T-helper 17 cell (primary cell): Measurements from ENCODE around the gene TMEM178B. TPM values are rescaled to one million over a fixed set of nuclear protein-coding genes. Genes with fewer than 3 reads are reported as not detected.

Experiments
- ATAC-seq: fragments of 150-1000 bp; cut with Tn5 transposase; 2 replicates; pipeline ENCODE4 v1.10.0; 2021; ENCODE audit warnings: mild to moderate bottlenecking, moderate library complexity
- DNase-seq, 3 donors: peaks; one replicate each; pipeline versions ENCODE4 v3.0.0 to v3.0.0-alpha.2; 2020 to 2021
- H3K9me3 ChIP-seq: one replicate; pipeline ENCODE4 v1.7.0; 2013; ENCODE audit warnings: low read length, mild to moderate bottlenecking; ENCODE audit not compliant: control insufficient read depth, poor library complexity, severe bottlenecking
- H3K27ac Mint-ChIP-seq: one replicate; pipeline ENCODE4 v1.8.0; 2022; ENCODE audit warnings: mild to moderate bottlenecking, moderate library complexity, mixed read lengths
- H3K27me3 Mint-ChIP-seq: one replicate; pipeline ENCODE4 v1.8.0; 2022; ENCODE audit warnings: mixed read lengths
- H3K36me3 Mint-ChIP-seq: one replicate; pipeline ENCODE4 v1.8.0; 2022; ENCODE audit warnings: low read depth, mixed read lengths
- H3K4me1 Mint-ChIP-seq: one replicate; pipeline ENCODE4 v1.8.0; 2022; ENCODE audit warnings: mild to moderate bottlenecking, mixed read lengths
- H3K4me3 Mint-ChIP-seq: one replicate; pipeline ENCODE4 v1.8.0; 2022; ENCODE audit warnings: mild to moderate bottlenecking, moderate library complexity, mixed read lengths
- total RNA-seq, 4 donors: library from RNA in 2 of 4; stranded (reverse) in 2 of 4; gene quantifications; one replicate each; pipeline ENCODE4 v1.2.3 and lab custom pipeline; 2022 to 2026

TMEM178B gene
- total RNA-seq, 2 donors from 2014 or later, result 0.90 to 0.96 TPM

DNA sequence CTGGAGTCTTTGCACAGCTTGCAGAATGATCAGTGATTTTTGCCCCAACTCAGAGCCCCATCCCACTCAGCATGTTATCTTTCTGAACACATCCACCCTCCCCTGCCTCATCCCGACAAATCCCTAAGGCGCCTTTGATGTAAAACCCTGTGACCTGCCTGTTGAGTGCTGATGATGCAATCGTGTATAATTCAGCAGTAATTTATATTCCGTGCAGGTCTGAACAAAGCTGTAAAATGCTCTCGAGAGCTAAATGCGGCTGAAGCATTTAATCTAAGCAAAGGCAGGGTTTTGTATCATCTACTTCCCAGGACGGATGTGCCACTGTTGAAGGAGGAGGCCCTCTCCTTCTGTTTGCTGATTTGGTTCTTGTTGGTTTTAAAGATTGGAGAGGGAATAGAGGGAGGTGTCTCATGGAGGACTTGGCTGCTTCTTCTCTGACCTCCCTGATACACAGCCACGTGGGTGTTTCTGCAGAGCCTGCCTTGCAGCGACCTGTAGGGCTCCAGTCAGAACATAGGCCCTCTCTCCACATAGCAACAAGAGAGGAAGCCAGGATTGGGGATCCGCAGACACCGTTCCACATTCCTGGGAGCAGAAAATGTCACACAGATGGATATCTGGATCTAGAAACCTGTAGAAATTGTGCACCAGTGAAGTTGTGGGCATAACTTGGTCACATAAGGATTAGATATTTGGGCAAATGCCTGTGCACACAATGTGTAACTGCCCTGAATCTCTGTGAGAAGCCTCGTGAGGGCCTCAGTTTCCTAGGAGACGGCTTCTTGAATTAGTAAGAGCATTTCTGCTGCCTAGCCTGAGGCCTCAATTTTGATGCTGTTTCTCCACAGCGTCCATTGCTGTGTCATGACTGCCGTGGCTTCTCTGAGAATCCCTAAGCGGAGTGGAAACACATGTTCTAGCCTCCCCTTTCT lies 387.2 kb downstream of the TMEM178B start:
- no peaks in the 10 kb centered on the region for H3K36me3 Mint-ChIP-seq
- no peak for DNase-seq
- peaks cover 2% of the 10 kb centered on the region for H3K4me1 Mint-ChIP-seq
- no peak for ATAC-seq
- H3K9me3 ChIP-seq, result no peaks in the 10 kb centered on the region
- H3K4me3 Mint-ChIP-seq, result no peak overlapping the region
- H3K27me3 Mint-ChIP-seq, result peaks cover 42% of the 10 kb centered on the region
- no peak overlapping the region for H3K27ac Mint-ChIP-seq

DNA sequence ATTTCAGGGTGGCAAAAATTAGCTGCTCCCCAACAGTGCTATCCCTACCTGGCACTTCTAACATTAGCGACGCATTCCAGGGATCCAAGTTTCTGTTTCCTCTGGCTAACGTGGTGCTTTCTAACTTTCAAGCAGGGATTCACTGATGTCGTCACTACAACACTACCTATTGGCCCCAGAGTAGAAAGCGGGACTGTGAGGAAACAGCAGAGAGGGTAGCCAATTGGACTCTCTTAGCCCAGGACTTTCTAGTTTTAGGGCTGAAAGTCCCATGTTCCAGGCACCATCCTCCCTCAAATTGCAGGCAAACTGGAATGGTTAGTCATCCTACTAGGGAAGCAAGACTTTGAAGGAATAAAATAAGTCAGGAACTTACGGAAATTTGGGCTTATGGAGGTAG lies 388.1 kb downstream of the TMEM178B start:
- Mint-ChIP-seq H3K4me1 (peaks cover 2% of the 10 kb centered on the region), H3K36me3 (no peaks in the 10 kb centered on the region), H3K27me3 (peaks cover 40% of the 10 kb centered on the region), H3K27ac (no peak overlapping the region), H3K4me3 (no peak overlapping the region)
- ATAC-seq (no peak), DNase-seq (no peak)
- no peaks in the 10 kb centered on the region for H3K9me3 ChIP-seq

DNA sequence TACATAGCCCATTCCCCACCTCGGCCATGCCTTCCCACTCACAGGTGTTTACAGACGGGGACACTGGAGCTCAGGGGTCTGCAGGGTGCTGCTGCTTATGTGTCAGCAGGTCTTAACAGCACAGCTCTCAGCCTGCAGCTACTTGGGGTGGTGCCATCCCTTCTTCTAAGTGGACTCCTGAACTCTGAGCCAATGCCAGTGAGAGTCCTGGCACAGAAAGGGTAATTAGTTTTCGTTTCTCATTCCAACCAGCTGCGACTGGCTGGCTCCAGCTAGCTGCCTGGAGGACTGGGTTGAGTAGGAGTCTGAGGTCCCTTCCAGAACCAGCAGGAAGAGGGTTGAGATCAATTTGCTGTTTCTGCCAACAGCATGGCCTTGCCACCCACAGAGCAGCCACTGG lies 389.1 kb downstream of the TMEM178B start:
- peaks cover 44% of the 10 kb centered on the region for H3K27me3 Mint-ChIP-seq
- ATAC-seq, result no peak

GRCh38 chr7:141463986-141464385 lies 390.1 kb downstream of the TMEM178B start:
- H3K4me1 Mint-ChIP-seq, result peaks cover 2% of the 10 kb centered on the region
- peaks cover 54% of the 10 kb centered on the region for H3K27me3 Mint-ChIP-seq
- no peaks in the 10 kb centered on the region for H3K9me3 ChIP-seq
- no peaks in the 10 kb centered on the region for H3K36me3 Mint-ChIP-seq
- H3K4me3 Mint-ChIP-seq, result no peak overlapping the region
- H3K27ac Mint-ChIP-seq, result no peak overlapping the region
- ATAC-seq (no peak), DNase-seq (no peak)

More for the DNA sequence above, 389.1 kb downstream of the TMEM178B start:
- no peaks in the 10 kb centered on the region for H3K9me3 ChIP-seq
- DNase-seq, result no peak
- Mint-ChIP-seq H3K4me3 (no peak overlapping the region), H3K4me1 (peaks cover 2% of the 10 kb centered on the region), H3K27ac (no peak overlapping the region), H3K36me3 (no peaks in the 10 kb centered on the region)

GRCh38 chr7:141464551-141464950 lies 390.7 kb downstream of the TMEM178B start:
- Mint-ChIP-seq H3K27ac (no peak overlapping the region), H3K4me3 (no peak overlapping the region), H3K36me3 (no peaks in the 10 kb centered on the region), H3K27me3 (peaks cover 55% of the 10 kb centered on the region), H3K4me1 (peaks cover 2% of the 10 kb centered on the region)
- DNase-seq (no peak), ATAC-seq (no peak)
- H3K9me3 ChIP-seq, result no peaks in the 10 kb centered on the region

DNA sequence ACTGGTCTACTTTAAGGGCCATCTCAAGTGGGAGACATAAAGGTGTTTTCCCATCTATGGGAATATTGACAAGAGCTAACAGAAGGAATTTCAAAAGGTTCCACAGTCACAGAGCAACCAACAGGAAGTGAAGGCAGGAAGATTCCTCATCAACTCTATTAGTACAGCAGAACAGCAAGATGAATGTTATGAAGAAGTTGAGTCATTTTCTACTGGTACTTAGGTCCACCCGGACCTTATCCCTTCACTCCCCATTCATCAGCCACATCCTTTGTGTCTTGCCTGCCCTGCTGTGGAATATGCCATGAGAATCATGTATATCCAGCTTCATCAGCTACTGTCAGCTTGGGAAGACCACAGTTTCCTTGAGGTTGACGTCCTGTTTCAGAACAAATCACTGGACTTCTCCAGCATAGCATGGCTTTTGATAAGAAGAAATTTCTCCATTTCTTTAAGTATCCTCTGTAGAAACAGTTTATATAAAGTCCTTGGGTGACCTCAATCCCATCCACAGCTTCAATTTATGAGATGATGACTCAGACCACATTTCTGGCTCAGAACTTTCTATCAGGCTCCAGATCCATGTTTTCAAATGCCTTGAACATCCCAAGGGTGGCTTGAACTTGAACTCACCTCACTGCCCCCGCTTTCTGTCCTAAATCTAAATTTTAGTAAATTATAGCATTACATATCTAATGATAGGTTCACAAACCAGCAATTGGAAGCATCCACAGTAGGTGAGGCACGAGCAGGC lies 392.5 kb downstream of the TMEM178B start:
- Mint-ChIP-seq H3K27ac (no peak overlapping the region), H3K36me3 (no peaks in the 10 kb centered on the region), H3K4me3 (no peak overlapping the region), H3K4me1 (peaks cover 3% of the 10 kb centered on the region), H3K27me3 (peaks cover 54% of the 10 kb centered on the region)
- H3K9me3 ChIP-seq, result no peaks in the 10 kb centered on the region
- ATAC-seq, result no peak
- DNase-seq, result no peak

- no peak overlapping the region for H3K27ac Mint-ChIP-seq
- H3K27me3 Mint-ChIP-seq, result peaks cover 38% of the 10 kb centered on the region
- H3K9me3 ChIP-seq, result no peaks in the 10 kb centered on the region
- H3K4me1 Mint-ChIP-seq, result peaks cover 3% of the 10 kb centered on the region
- no peak overlapping the region for H3K4me3 Mint-ChIP-seq
- no peak for DNase-seq
- ATAC-seq, result no peak
- no peaks in the 10 kb centered on the region for H3K36me3 Mint-ChIP-seq
Observed at GRCh38 chr7:141468341-141468740, 394.5 kb downstream of the TMEM178B start.

- H3K4me3 Mint-ChIP-seq, result no peak overlapping the region
Observed at GRCh38 chr7:141475679-141476078, 401.8 kb downstream of the TMEM178B start.

GRCh38 chr7:141477865-141478264 lies 404.0 kb downstream of the TMEM178B start:
- no peak overlapping the region for H3K27ac Mint-ChIP-seq
- no peaks in the 10 kb centered on the region for H3K9me3 ChIP-seq
- H3K36me3 Mint-ChIP-seq, result peaks cover 8% of the 10 kb centered on the region
- H3K27me3 Mint-ChIP-seq, result peaks cover 41% of the 10 kb centered on the region
- DNase-seq (no peak), ATAC-seq (no peak)
- peaks cover 2% of the 10 kb centered on the region for H3K4me1 Mint-ChIP-seq
- no peak overlapping the region for H3K4me3 Mint-ChIP-seq

More at GRCh38 chr7:141475679-141476078, 401.8 kb downstream of the TMEM178B start:
- Mint-ChIP-seq H3K27ac (no peak overlapping the region), H3K4me1 (no peaks in the 10 kb centered on the region), H3K27me3 (peaks cover 28% of the 10 kb centered on the region), H3K36me3 (peaks cover 3% of the 10 kb centered on the region)
- ATAC-seq (no peak), DNase-seq (no peak)
- no peaks in the 10 kb centered on the region for H3K9me3 ChIP-seq

DNA sequence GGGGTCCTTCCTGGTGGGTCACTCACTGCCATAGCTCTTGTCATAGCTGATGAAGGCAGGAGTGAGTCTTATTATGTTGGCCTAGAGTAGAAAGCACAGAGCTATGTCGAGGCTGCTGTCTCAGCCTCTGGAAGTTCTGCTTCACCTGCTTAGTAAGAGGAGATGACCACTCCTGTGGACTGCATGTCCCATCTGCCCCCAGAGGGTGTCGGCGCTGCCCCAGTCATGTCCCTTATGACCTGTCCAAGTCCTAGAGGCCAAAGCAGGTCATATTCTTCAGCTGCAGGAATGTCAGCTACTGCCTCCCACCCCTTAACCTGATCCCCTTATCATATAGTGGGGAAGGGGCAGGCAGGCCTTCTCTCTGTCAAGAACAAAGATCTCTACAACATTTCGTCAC lies 405.0 kb downstream of the TMEM178B start:
- H3K9me3 ChIP-seq, result no peaks in the 10 kb centered on the region
- H3K4me3 Mint-ChIP-seq, result no peak overlapping the region
- no peak for DNase-seq
- H3K4me1 Mint-ChIP-seq, result peaks cover 2% of the 10 kb centered on the region
- ATAC-seq, result no peak
- H3K27me3 Mint-ChIP-seq, result peaks cover 45% of the 10 kb centered on the region
- H3K36me3 Mint-ChIP-seq, result peaks cover 8% of the 10 kb centered on the region
- no peak overlapping the region for H3K27ac Mint-ChIP-seq

DNA sequence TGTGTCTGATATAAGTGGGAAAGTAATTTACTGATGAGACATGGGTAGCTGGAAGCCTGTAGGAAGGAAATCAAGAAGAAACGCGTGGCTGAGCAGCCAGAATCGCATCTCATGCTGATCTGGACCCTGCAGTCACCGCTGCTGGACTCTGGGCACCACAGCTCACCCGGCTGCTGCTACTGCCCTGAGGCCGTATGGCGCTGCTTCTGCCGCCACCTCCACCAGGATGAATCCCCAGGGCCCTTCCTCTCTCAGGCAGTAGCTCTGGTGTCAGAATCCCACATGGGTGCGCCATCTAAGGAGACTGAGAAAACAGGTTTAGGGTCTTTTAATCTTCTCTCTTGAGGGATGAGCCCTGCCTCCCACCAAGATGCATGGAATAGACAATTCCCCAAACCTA lies 407.1 kb downstream of the TMEM178B start:
- Mint-ChIP-seq H3K27me3 (peaks cover 40% of the 10 kb centered on the region), H3K4me3 (no peak overlapping the region), H3K36me3 (peaks cover 5% of the 10 kb centered on the region), H3K4me1 (peaks cover 2% of the 10 kb centered on the region), H3K27ac (no peak overlapping the region)
- no peaks in the 10 kb centered on the region for H3K9me3 ChIP-seq
- DNase-seq (no peak), ATAC-seq (no peak)

- H3K36me3 Mint-ChIP-seq, result peaks cover 5% of the 10 kb centered on the region
- ATAC-seq (no peak), DNase-seq (no peak)
- peaks cover 35% of the 10 kb centered on the region for H3K27me3 Mint-ChIP-seq
- no peak overlapping the region for H3K4me3 Mint-ChIP-seq
- no peak overlapping the region for H3K27ac Mint-ChIP-seq
- H3K9me3 ChIP-seq, result no peaks in the 10 kb centered on the region
- peaks cover 2% of the 10 kb centered on the region for H3K4me1 Mint-ChIP-seq
Observed at GRCh38 chr7:141481971-141482370, 408.1 kb downstream of the TMEM178B start.

- no peak overlapping the region for H3K27ac Mint-ChIP-seq
- H3K4me3 Mint-ChIP-seq, result no peak overlapping the region
- ATAC-seq (no peak), DNase-seq (no peak)
- H3K9me3 ChIP-seq, result no peaks in the 10 kb centered on the region
- H3K36me3 Mint-ChIP-seq, result peaks cover 5% of the 10 kb centered on the region
- peaks cover 2% of the 10 kb centered on the region for H3K4me1 Mint-ChIP-seq
- peaks cover 31% of the 10 kb centered on the region for H3K27me3 Mint-ChIP-seq
Observed at GRCh38 chr7:141483044-141483443, 409.2 kb downstream of the TMEM178B start.
